GM10266 (cell line): ENCODE results near the gene SLC35F2.

ENCODE experiments used
- DNase-seq: peaks from one replicate; pipeline ENCODE4 v3.0.0; 2012; ENCODE audit errors: extremely low spot score
- CTCF ChIP-seq: IDR thresholded peaks from 2 replicates; pipeline ENCODE4 v1.5.1; 2012; ENCODE audit warnings: mild to moderate bottlenecking, low read depth; ENCODE audit not compliant: control insufficient read depth, insufficient read depth; ENCODE audit errors: missing control alignments

SLC35F2 gene

GRCh38 chr11:107821199-107821927, 37.2 kb downstream of the SLC35F2 start:
- no peak for DNase-seq
- TF ChIP-seq CTCF = no peak

GRCh38 chr11:107819361-107820014, 39.1 kb downstream of the SLC35F2 start:
- no peak for DNase-seq
- no peak for TF ChIP-seq CTCF

GRCh38 chr11:107818491-107818890, 40.1 kb downstream of the SLC35F2 start:
- DNase-seq = no peak
- TF ChIP-seq CTCF = no peak

GRCh38 chr11:107816028-107816427, 42.6 kb downstream of the SLC35F2 start:
- DNase-seq = no peak
- TF ChIP-seq CTCF = no peak

GRCh38 chr11:107810875-107811274, 47.7 kb downstream of the SLC35F2 start:
- no peak for TF ChIP-seq CTCF

GRCh38 chr11:107808521-107808920, 50.1 kb downstream of the SLC35F2 start:
- no peak for DNase-seq
- no peak for TF ChIP-seq CTCF

More at GRCh38 chr11:107810875-107811274, 47.7 kb downstream of the SLC35F2 start:
- no peak for DNase-seq

- DNase-seq = no peak
- no peak for TF ChIP-seq CTCF
These were observed 53.6 kb downstream of the SLC35F2 start for GRCh38 chr11:107804971-107805370.
